ENCODE results near the gene EFNA5.
A peak's percentile ranks its signal among the peaks of the same experiment; 100 is the strongest.

The EFNA5 gene

GRCh38 chr5:107563959-107564544 lies 106.7 kb downstream of the EFNA5 start:
- no peak overlapping the region for H3K4me3 ChIP-seq (replicated peaks in 1 of 2; ENCODE audit: low read depth in 2 of 2, low read length in 2 of 2)
- no peak for DNase-seq (ENCODE audit: low read depth in 2 of 2)
- no peak for TF ChIP-seq CTCF (IDR thresholded peaks at IDR 0.05; ENCODE audit: low read depth, low read length)

DNA sequence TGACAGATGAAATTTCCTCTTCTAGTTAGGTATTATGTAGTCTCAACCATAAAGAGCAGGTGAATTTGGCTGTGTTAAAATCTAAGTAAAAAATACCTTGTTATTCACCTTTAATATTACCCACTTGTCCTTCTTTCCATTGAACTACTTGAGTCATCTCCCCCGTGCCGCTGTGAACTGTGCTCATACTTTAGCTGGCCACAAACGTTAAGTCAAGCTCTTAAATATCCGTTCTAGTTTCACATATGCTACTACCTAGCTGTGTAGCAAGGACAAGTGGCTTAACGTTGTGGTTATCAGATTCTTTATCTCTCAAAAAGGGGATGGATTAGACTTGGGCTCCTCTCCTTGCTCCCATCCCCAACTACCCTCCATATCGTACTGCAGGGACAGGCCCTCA lies 110.4 kb downstream of the EFNA5 start:
- DNase-seq (ENCODE audit: low read depth in 2 of 2) = no peak
- H3K4me3 ChIP-seq (replicated peaks in 1 of 2; ENCODE audit: low read depth in 2 of 2, low read length in 2 of 2) = no peak overlapping the region
- no peak for TF ChIP-seq CTCF (IDR thresholded peaks at IDR 0.05; ENCODE audit: low read depth, low read length)

DNA sequence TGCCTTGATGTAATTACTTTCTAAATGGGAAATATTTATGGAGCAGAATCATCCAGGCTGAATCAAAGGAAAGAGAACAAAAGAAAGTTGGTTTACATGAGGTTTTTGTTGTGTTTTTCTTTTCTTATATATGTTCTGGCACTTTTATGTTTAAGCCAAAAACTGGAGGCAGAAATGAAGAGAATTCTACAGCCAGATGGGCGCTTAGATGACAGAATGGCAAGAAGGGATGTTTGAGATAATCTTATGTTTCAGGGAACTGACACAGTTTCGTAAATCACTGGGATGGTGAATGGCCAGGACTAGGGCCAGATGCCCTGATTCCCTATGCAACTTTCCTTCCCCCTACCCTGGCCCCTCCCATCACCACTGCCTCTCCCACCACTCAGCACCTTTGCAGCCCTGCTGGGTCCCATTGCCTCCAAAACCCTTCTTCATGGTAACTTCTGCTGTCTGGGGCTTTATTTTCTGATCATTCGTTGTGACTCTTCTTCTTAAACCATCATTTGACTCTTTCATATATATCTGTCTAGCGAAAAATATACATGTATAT lies 111.8 kb downstream of the EFNA5 start:
- no peak for TF ChIP-seq CTCF (IDR thresholded peaks at IDR 0.05; ENCODE audit: low read depth, low read length)
- H3K4me3 ChIP-seq (replicated peaks in 1 of 2; ENCODE audit: low read depth in 2 of 2, low read length in 2 of 2) = no peak overlapping the region
- no peak for DNase-seq (ENCODE audit: low read depth in 2 of 2)

DNA sequence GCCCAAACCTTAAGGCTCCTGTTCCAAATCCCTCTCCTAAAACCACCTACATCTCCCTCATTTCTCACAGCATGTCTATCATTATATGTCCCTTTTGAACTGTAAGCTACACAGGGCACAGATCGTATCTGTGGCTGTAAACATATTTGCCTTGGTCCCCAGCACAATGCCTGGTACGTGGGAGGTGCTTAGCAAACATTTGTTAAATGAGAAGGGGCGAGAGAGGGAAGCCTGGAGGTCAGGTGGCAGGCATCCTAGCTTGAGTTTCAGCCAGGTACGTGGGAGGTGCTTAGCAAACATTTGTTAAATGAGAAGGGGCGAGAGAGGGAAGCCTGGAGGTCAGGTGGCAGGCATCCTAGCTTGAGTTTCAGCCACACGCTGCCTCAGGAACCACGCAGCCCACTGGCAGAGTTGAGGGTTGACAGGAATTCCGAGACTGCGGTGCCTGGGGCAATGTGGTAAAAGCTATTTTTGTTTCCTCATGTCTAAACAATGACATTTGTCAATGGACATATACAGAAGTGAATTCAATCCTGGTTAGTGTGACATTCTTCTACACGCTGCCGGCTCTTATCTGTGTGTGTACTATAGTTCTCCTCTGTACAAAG lies 113.6 kb downstream of the EFNA5 start:
- TF ChIP-seq CTCF (IDR thresholded peaks at IDR 0.05; ENCODE audit: low read depth, low read length) = no peak
- no peak overlapping the region for H3K4me3 ChIP-seq (replicated peaks in 1 of 2; ENCODE audit: low read depth in 2 of 2, low read length in 2 of 2)
- no peak for DNase-seq (ENCODE audit: low read depth in 2 of 2)

DNA sequence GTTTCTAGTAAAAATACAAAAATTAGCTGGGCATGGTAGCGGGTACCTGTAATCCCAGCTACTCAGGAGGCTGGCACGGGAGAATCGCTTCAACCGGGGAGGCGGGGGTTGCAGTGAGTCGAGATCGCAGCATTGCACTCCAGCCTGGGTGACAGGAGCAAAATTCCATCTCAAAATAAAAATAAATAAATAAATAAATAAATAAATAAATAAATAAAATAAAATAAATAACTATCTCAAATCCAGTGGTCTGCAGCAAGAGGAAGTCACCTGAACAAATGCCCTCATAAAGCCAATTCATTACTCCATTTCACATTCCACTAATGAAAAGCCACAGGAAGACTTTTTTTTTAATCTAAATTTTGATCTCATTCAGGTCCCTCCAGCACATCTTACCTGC lies 114.2 kb downstream of the EFNA5 start:
- no peak for DNase-seq (ENCODE audit: low read depth in 2 of 2)
- H3K4me3 ChIP-seq (replicated peaks in 1 of 2; ENCODE audit: low read depth in 2 of 2, low read length in 2 of 2) = no peak overlapping the region
- no peak for TF ChIP-seq CTCF (IDR thresholded peaks at IDR 0.05; ENCODE audit: low read depth, low read length)

DNA sequence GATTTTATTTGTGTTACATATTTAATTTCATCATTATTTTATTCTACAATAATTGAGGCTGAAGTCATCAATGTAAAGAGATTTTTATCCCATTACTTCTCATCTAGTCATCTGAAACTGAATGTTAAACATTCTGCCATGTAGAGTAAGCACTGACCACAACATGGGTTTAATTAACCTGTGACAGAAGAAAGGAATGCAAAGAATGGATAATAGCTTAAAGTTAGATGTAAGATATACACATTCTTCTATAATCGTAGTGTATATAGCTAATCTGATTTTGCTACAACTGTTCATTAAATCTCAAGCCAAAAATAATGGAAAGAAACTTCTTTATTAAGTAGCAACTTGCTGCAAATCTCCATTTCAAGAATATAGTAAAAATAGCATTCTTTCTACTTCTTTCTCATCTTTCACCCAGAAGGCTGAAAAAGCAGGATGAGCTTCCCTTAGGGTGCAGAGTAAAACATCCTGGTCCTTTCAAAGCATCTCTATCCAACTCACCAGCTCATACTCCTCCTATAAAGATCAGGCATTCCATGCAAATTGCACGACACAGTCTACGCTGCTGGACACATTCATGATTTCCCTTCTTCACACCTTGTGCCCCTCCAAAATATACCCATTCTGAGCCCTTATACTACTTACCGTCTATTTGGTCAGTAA lies 115.2 kb downstream of the EFNA5 start:
- no peak for TF ChIP-seq CTCF (IDR thresholded peaks at IDR 0.05; ENCODE audit: low read depth, low read length)
- H3K4me3 ChIP-seq (replicated peaks in 1 of 2; ENCODE audit: low read depth in 2 of 2, low read length in 2 of 2) = no peak overlapping the region
- peak in 1 of 2 donors; percentile 53 for DNase-seq (ENCODE audit: low read depth in 2 of 2)
